Activated gamma-delta T cell (primary cell): ENCODE data around the gene TSPAN33.
"Not testable (repeated sequence)": the region's sequence is repeated elsewhere in the genome, so short reads cannot be mapped to it uniquely, and the experiment has no call there.

Experiments
- DNase-seq: peaks from one replicate; lab custom pipeline; 2025; lab: John Stamatoyannopoulos, UW

Gene TSPAN33

GRCh38 chr7:129209067-129209926 lies 64.8 kb downstream of the TSPAN33 start:
- DNase-seq: no peak

- peak; percentile 16 for DNase-seq
Observed at GRCh38 chr7:129210256-129210988, 65.9 kb downstream of the TSPAN33 start.

GRCh38 chr7:129210989-129211312 lies 66.4 kb downstream of the TSPAN33 start:
- DNase-seq: no peak

- DNase-seq: no peak
Observed at GRCh38 chr7:129212126-129212525, 67.6 kb downstream of the TSPAN33 start.

- DNase-seq: no peak
Observed at GRCh38 chr7:129212596-129212995, 68.1 kb downstream of the TSPAN33 start.

GRCh38 chr7:129213828-129214227 lies 69.3 kb downstream of the TSPAN33 start:
- no peak for DNase-seq

- DNase-seq: not testable (repeated sequence)
Observed at GRCh38 chr7:129215691-129216090, 71.2 kb downstream of the TSPAN33 start.

DNA sequence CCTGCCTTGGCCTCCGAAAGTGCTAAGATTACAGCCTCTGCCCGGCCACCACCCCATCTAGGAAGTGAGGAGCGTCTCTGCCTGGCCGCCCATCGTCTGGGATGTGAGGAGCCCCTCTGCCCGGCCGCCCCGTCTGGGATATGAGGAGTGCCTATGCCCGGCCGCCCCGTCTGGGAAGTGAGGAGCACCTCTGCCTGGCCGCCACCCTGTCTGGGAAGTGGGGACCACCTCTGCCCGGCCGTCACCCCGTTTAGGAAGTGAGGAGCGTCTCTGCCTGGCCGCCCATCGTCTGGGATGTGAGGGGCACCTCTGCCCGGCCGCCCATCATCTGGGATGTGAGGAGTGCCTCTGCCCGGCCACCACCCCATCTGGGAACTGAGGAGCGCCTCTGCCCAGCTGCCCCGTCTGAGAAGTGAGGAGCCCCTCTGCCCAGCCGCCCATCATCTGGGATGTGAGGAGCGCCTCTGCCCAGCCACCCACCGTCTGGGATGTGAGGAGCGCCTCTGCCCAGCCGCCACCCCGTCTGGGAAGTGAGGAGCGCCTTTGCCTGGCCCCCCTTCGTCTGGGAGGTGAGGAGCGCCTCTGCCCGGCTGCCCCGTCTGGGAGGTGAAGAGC lies 71.7 kb downstream of the TSPAN33 start:
- DNase-seq: not testable (repeated sequence)

GRCh38 chr7:129216821-129217416 lies 72.4 kb downstream of the TSPAN33 start:
- not testable (repeated sequence) for DNase-seq

GRCh38 chr7:129218514-129219062 lies 74.1 kb downstream of the TSPAN33 start:
- no peak for DNase-seq

DNA sequence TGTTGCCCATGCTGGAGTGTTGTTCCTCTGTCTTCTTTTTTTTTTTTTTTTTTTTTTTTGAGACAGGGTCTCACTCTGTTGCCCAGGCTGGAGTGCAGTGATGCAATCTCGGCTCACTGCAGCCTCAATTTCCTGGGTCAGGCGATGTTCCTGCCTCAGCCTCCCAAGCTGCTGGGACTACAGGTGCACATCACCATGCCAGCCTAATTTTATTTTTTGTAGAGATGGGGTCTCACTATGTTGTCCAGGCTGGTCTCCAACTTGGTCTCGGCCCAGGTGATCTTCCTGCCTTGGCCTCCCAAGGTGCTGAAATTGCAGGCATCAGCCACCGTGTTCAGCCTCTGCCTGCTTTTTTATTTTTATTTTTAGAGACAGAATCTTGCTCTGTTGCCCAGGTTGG lies 74.7 kb downstream of the TSPAN33 start:
- not testable (repeated sequence) for DNase-seq
